K562 (cell line): ENCODE measurements around the gene RBMS1. TPM values are rescaled to one million over a fixed set of nuclear protein-coding genes. Genes with fewer than 3 reads are reported as not detected.

Experiments
- ATAC-seq: fragments of 200-7000 bp; cut with Tn5 transposase; 3 replicates; pipeline ENCODE4 v1.9.1; 2020; ENCODE audit warnings: moderate library complexity
- BruUV-seq: library from RNA; stranded (reverse); fragments of 400-500 nt; replicated peaks from 2 replicates; lab custom pipeline; 2021; lab: Mats Ljungman, UMichigan
- CTCF ChIA-PET: fragments of 300-600 bp; formaldehyde crosslinking; extraction: SDS; loops from one replicate; lab custom pipeline; 2021; ENCODE audit warnings: low intra/inter-chr PET ratio; lab: Yijun Ruan, JAX
- POLR2A ChIA-PET: fragments of 300-600, 350-650 bp; sonication (Branson Sonifier 250); formaldehyde crosslinking; extraction: SDS; loops from one replicate; lab custom pipeline; 2021; ENCODE audit warnings: antibody characterized with exemption, inconsistent platforms; lab: Yijun Ruan, JAX
- DNase-seq, 4 experiments: peaks; one replicate each; pipeline versions ENCODE4 v3.0.0 to v3.0.0-alpha.2; 2011 to 2018; ENCODE audit warnings: low spot score in 3 of 4, mixed read lengths in 3 of 4; ENCODE audit errors: extremely low read depth in 1 of 4
- FAIRE-seq: peaks from 2 replicates; lab custom pipeline; 2011; peaks lifted over from hg19 to GRCh38; lab: Jason Lieb, UNC
- H2AFZ ChIP-seq: 2 replicates; pipeline ENCODE4 v1.6.0; 2011; ENCODE audit warnings: low read depth, low read length, control low read depth, inconsistent platforms
- H3K27ac ChIP-seq: fragments of 200-600 bp; 3 replicates; pipeline ENCODE4 v1.8.0; 2011; ENCODE audit warnings: low read depth, mild to moderate bottlenecking, control low read depth, inconsistent platforms, low read length, moderate library complexity, mixed read lengths; ENCODE audit errors: extremely low read depth
- H3K27me3 ChIP-seq, 2 experiments: fragments of 300-600 bp in 1 of 2; 2 replicates in 1 of 2; 3 replicates in 1 of 2; pipeline versions ENCODE4 v1.6.0 to v1.8.0; 2011; ENCODE audit warnings: inconsistent platforms in 2 of 2, low read length in 2 of 2, mild to moderate bottlenecking in 1 of 2, mixed read lengths in 1 of 2, moderate library complexity in 1 of 2; ENCODE audit not compliant: control insufficient read depth in 2 of 2, insufficient read depth in 2 of 2
- H3K36me3 ChIP-seq: fragments of 300-600 bp; 3 replicates; pipeline ENCODE4 v1.8.0; 2011; ENCODE audit warnings: mild to moderate bottlenecking, low read length, inconsistent platforms; ENCODE audit not compliant: control insufficient read depth, insufficient read depth
- H3K4me1 ChIP-seq, 2 experiments: fragments of 200-600 bp in 1 of 2; replicated peaks in 1 of 2; 2 replicates in 1 of 2; 3 replicates in 1 of 2; pipeline versions ENCODE4 v1.5.1 to v1.8.0; 2011; ENCODE audit warnings: inconsistent platforms in 2 of 2, low read length in 2 of 2, mild to moderate bottlenecking in 1 of 2, mixed read lengths in 1 of 2, moderate library complexity in 1 of 2; ENCODE audit not compliant: control insufficient read depth in 2 of 2, insufficient read depth in 2 of 2
- H3K4me2 ChIP-seq: 2 replicates; pipeline ENCODE4 v1.6.1; 2011; ENCODE audit warnings: low read length, control low read depth, inconsistent platforms, mixed read lengths; ENCODE audit not compliant: insufficient read depth
- H3K4me3 ChIP-seq: fragments of 200-600 bp; sonication (generic), shearing (Covaris generic); 2 replicates; pipeline ENCODE4 v1.5.1; 2016; ENCODE audit warnings: control low read depth, inconsistent platforms
- H3K79me2 ChIP-seq: fragments of 200-600 bp; 3 replicates; pipeline ENCODE4 v1.8.0; 2011; ENCODE audit warnings: low read length, inconsistent platforms; ENCODE audit not compliant: control insufficient read depth, insufficient read depth
- H3K9ac ChIP-seq, 2 experiments: 2 replicates each; pipeline versions ENCODE4 v1.6.0 to v1.6.1; 2011; ENCODE audit warnings: low read depth in 2 of 2, low read length in 2 of 2, control low read depth in 1 of 2, inconsistent platforms in 1 of 2, mild to moderate bottlenecking in 1 of 2, mixed read lengths in 1 of 2; ENCODE audit not compliant: insufficient read depth in 1 of 2
- H3K9me1 ChIP-seq: one replicate; pipeline ENCODE4 v1.6.0; 2011; ENCODE audit warnings: inconsistent platforms, mild to moderate bottlenecking, low read length, moderate library complexity; ENCODE audit not compliant: control insufficient read depth, insufficient read depth
- H3K9me3 ChIP-seq: replicated peaks from 2 replicates; pipeline ENCODE4 v1.5.1; 2011; ENCODE audit warnings: low read depth, low read length, inconsistent platforms; ENCODE audit not compliant: control insufficient read depth, insufficient read depth
- H4K20me1 ChIP-seq: replicated peaks from 2 replicates; pipeline ENCODE4 v1.6.1; 2011; ENCODE audit warnings: low read length, inconsistent platforms, mixed read lengths; ENCODE audit not compliant: control insufficient read depth, insufficient read depth
- KAT8 ChIP-seq: fragments of 450-650 bp; IDR thresholded peaks from 2 replicates; pipeline ENCODE4 v1.6.1; 2016; ENCODE audit warnings: low read depth, mild to moderate bottlenecking
- MGA ChIP-seq: fragments of 450-650 bp; IDR thresholded peaks from 2 replicates; pipeline ENCODE4 v1.6.1; 2016; ENCODE audit warnings: mild to moderate bottlenecking, moderate library complexity
- ZFP30 ChIP-seq: fragments of 250-450 bp; sonication (Bioruptor Pico); IDR thresholded peaks from 2 replicates; pipeline ENCODE4 v1.8.0; 2022; ENCODE audit warnings: moderate library complexity, mild to moderate bottlenecking, inconsistent platforms, borderline replicate concordance
- ZKSCAN3 ChIP-seq: fragments of 250-450 bp; sonication (Bioruptor Pico); IDR thresholded peaks from 2 replicates; pipeline ENCODE4 v1.4.0; 2020
- ZNF197 ChIP-seq: fragments of 200-800 bp; sonication (Bioruptor generic); IDR thresholded peaks from 2 replicates; pipeline ENCODE4 v1.6.1; 2016; ENCODE audit warnings: low read depth, missing genetic modification characterization, missing compliant biosample characterization
- in situ Hi-C: fragments of 300-500 bp; cut with MboI; formaldehyde crosslinking; loops from 4 replicates; pipeline ENCODE4 v1.15.0; 2018; ENCODE audit warnings: inconsistent platforms, mixed read lengths
- intact Hi-C: fragments of 100-400 bp; cut with micrococcal nuclease; formaldehyde crosslinking; loops from 2 replicates; pipeline ENCODE4 v1.14.2; 2022
- polyA plus RNA-seq, 8 experiments: library from polyadenylated mRNA; depleted of rRNA in 4 of 8; stranded (reverse) in 5 of 8; unstranded in 3 of 8; fragments of >200 nt; fragmentation: Nextera tagmentation in 2 of 8; fragmentation: Illumina TruSeq in 1 of 8; extraction: Ambion mirVana in 2 of 8; extraction: Trizol in 1 of 8; gene quantifications; 2 replicates each; pipeline versions ENCODE4 v1.2.1 to v1.2.3, GENCODE V29; 2011 to 2014; ENCODE audit warnings: inconsistent platforms in 1 of 8, missing spikeins in 1 of 8
- total RNA-seq, 7 experiments: library from RNA; depleted of rRNA in 6 of 7; stranded (reverse); fragments of >200 nt in 6 of 7; fragmentation: Illumina TruSeq in 2 of 7; extraction: Trizol in 2 of 7; gene quantifications; 2 replicates each; pipeline versions ENCODE4 v1.2.1 to v1.2.3, GENCODE V29; 2011 to 2021; ENCODE audit warnings: low replicate concordance in 1 of 7

RBMS1 gene
- total and polyA plus RNA-seq, 9 of the 15 experiments (the other 6 are each of a cell fraction or from before 2014, with no cell fraction given) = 0.04 to 0.31 (median 0.09) TPM; not detected in 6

GRCh38 chr2:160389875-160390274 lies 103.7 kb downstream of the RBMS1 start:
- intact Hi-C loops (no loop called here), in situ Hi-C loops (no loop called here)
- Histone ChIP-seq H4K20me1 (no peaks in the 10 kb centered on the region), H3K9ac (no peak overlapping the region), H3K4me3 (no peak overlapping the region), H3K4me1 (no peaks in the 10 kb centered on the region), H3K36me3 (no peaks in the 10 kb centered on the region), H3K27me3 (no peaks in the 10 kb centered on the region), H3K79me2 (no peaks in the 10 kb centered on the region), H3K9me1 (no peaks in the 10 kb centered on the region), H3K4me2 (no peak overlapping the region), H3K9me3 (no peaks in the 10 kb centered on the region), H3K27ac (no peak overlapping the region), H2AFZ (no peak overlapping the region)
- FAIRE-seq (no peak), ATAC-seq (no peak), DNase-seq (no peak)
- ChIA-PET CTCF (interaction anchor here (0.6 kb wide), 1 partner anchor 38 kb away, joined by 4 read pairs; no protein-coding TSS in a partner anchor), POLR2A (no interaction called here)
- TF ChIP-seq ZNF197 (CRISPR knock-in tag) (no peak), KAT8 (no peak), ZFP30 (CRISPR knock-in tag) (no peak), MGA (no peak), ZKSCAN3 (CRISPR knock-in tag) (no peak)
- no TSS peak for BruUV-seq
